ENCODE measurements around the gene DNMT3L.
A peak's percentile ranks its signal among the peaks of the same experiment; 100 is the strongest.
"Not testable (repeated sequence)": the region's sequence is repeated elsewhere in the genome, so short reads cannot be mapped to it uniquely, and the experiment has no call there.

DNMT3L gene

DNA sequence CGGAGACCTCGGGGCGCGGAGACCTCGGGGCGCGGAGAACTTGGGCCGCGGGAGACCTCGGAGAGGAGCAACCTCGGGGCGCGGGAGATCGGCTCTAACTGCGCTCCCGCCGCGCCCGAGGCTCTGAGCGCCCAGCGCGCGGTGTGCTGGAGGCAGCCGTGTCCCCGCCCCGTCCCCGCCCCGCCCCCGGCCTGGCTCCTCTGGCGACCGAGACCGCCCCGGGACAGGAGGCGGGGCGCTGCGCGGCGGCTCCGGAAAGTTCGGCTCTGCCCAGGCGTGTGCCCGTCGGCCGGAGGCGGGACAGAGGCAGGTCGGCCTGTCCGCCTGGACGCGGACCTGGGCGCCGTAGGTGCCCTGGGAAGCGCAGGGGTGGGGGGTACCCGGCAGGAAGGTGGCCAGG is 20.9 kb downstream of the DNMT3L start, which contains the start of gene ICOSLG:
TSS of gene ICOSLG (minus strand) at position 102 of the 400 bp plus-strand sequence. CDS start 126 bp downstream, outside the sequence.
- not testable (repeated sequence) for DNase-seq (ENCODE audit: low spot score)

DNA sequence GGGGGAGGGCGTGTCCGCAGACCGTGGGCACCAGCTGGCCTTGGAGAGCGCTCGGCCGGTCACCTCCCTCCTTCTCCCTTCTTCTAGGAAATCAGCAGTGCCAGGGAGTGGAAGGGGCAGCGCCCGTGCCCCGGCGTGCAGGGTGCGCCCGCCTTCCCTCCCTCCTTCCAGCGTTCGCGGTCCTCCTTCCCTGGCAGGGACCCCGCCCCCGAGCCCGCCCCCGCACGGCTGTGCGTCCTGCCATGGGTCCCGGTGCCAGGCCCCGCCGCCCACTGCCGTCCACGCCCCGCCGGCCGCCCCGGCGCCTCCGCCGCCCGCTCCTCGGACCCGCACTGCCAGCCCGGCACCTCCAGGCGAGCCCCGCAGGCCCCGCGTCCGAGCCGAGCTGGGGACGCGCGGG is 21.3 kb downstream of the DNMT3L start:
- not testable (repeated sequence) for DNase-seq (ENCODE audit: low spot score)

DNA sequence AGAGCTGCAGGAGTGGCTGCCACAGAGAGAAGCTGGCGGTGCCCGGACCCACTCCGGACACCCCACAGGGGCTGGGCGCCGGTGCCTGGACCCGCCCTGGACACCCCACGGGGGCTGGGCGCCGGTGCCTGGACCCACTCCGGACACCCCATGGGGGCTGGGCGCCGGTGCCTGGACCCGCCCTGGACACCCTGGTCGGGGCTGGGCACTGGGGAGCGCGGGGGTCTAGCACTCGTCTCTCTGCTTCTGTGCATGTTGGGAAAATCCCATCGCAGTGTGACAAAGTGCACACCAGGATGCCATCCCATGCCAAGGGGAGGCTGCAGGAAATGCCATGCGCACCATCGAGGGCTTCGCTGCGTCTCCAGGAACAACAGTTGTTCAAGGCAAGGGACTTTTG is 32.1 kb downstream of the DNMT3L start:
- not testable (repeated sequence) for DNase-seq (ENCODE audit: low spot score)

DNA sequence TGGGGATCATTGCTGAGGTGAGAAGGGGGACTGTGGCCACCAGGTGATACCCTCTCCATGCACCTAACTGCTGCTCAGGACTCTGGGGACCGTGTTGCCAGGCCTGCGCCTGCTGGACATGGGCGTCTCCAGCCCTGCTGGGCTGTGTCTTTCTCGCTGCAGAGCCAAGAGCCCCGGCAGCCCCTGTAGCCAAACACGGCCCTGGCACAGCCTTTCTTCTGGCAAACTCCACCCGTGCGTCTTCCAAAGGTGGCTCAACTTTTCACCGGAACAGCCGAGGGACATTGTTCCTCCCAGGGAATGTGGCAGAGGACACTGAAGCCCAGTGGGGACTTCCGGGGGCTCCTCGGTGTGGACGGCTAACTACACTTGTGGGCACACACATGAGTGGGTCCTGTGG is 33.6 kb downstream of the DNMT3L start:
- DNase-seq (ENCODE audit: low spot score), result not testable (repeated sequence)

DNA sequence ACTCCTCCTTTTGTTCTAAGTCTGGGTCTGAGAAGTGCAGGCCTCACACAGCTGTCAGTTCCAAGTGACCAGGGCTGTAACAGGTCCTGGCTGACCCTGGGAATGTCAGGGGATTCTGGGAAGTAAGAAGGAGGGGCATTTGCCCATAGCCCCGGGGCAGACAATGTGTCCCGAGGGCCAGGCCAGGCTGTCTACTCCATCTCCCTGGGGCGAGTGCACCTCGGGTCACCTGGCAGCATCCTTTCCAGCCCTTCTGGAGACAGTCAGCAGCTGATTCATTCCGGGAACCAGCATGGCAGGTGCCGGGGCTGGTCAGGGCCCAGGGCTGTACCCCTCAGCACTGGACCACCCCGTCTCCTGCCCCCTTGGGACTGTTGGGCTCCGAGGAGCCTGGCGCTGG is 34.1 kb downstream of the DNMT3L start:
- DNase-seq (ENCODE audit: low spot score), result not testable (repeated sequence)

DNA sequence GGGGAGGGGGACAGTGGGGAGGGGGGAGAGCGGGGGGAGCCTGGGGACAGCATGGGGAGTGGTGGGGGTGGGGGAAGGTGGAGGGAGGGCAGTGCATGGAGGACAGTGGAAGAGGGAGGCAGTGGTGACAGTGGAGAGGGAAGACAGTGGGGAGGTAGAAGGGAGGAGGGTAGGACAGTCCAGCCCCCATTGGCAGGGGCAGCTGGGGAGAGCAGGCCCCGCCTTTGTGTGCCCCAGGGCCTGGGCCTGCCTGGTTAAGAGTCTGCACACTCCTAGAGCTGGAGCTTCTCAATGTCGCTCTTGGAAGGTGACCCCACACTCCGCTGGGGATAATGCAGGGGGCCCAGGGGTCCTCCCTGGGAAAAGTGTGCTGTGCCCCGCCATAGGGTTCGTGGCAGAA is 36.1 kb downstream of the DNMT3L start:
- not testable (repeated sequence) for DNase-seq (ENCODE audit: low spot score)

DNA sequence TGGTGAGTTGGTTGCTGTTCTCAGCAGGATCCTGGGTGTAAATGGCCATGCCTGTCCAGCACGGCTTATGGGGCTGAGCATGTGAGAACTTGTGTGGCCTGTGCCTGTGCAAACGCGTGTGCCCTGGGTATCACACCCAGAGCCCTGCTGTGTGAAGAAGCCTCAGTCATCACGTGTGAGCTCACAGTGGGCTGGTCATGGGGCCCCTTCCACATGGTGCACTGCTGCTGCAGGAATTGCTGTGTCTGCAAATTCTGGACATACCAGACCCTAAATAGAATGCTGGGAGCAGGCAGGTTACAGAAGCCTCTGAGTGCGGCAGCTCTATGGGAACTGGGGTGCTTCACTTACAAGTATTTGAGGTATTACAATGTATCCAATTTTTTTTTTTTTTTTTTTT is 38.4 kb downstream of the DNMT3L start:
- not testable (repeated sequence) for DNase-seq (ENCODE audit: low spot score)

DNA sequence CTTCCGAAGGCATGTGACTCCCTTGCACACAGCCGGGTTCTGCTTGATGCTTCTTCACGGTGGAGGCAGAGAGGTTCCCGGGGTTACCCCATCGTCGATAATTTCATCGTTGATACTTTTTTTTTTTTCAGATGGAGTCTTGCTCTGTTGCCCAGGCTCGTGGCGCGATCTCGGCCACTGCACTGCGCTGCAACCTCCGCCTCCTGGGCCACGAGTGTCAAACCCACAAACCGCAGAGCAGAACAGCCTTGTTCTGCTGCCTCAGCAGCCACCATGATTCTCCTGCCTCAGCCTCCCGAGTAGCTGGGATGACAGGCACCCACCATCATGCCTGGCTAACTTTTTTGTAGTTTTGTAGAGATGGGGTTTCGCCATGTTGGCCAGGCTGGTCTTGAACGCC is 41.0 kb downstream of the DNMT3L start:
- DNase-seq (ENCODE audit: low spot score), result not testable (repeated sequence)

DNA sequence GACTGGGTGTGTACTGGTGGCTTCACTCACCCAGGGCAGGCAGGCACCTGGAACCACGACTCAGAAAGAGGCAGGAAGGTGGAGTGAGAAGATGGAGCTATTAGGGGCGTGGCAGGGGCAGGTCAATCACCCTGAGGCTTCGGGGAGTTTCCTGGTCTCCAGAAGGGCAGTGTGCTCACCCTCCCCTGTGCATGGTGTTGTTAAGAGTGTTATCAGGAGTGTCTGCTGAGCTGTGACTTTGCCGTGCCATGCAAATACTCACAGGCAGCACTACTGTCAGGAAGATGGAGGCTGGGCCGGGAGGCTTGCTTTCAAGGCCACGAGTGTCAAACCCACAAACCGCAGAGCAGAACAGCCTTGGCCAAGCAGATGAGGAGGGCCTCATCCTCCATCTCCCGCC is 43.2 kb downstream of the DNMT3L start:
- not testable (repeated sequence) for DNase-seq (ENCODE audit: low spot score)

DNA sequence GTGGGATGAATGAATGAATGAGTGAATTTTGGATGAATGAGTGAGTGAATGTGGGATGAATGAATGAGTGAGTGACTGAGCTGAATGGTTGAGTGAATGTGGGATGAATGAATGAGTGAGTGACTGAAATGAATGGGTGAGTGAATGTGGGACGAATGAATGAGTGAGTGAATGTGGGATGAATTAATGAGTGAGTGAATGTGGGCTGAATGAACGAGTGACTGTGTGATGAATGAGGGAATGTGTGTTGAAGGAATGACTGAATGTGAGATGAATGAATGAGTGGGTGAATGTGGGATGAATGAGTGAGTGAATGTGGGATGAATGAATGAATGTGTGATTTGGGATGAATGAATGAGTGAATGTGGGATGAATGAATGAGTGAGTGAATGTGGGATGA is 49.7 kb downstream of the DNMT3L start:
- not testable (repeated sequence) for DNase-seq (ENCODE audit: low spot score)

DNA sequence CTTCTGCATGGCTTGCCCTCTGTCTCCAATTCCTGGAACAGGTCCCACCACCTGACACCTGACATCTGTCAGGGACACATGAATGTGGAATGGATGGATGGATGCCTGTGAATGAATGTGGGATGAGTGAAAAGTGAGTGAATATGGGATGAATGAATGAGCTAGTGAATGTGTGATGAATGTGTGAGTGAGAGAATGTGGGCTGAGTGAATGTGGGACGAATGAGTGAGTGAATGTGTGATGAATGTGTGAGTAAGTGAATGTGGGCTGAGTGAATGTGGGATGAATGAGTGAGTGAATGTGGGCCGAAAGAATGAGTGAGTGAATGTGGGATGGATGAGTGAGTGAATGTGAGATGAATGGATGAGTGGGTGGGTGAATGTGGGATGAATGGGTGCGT is 50.1 kb downstream of the DNMT3L start:
- not testable (repeated sequence) for DNase-seq (ENCODE audit: low spot score)

DNA sequence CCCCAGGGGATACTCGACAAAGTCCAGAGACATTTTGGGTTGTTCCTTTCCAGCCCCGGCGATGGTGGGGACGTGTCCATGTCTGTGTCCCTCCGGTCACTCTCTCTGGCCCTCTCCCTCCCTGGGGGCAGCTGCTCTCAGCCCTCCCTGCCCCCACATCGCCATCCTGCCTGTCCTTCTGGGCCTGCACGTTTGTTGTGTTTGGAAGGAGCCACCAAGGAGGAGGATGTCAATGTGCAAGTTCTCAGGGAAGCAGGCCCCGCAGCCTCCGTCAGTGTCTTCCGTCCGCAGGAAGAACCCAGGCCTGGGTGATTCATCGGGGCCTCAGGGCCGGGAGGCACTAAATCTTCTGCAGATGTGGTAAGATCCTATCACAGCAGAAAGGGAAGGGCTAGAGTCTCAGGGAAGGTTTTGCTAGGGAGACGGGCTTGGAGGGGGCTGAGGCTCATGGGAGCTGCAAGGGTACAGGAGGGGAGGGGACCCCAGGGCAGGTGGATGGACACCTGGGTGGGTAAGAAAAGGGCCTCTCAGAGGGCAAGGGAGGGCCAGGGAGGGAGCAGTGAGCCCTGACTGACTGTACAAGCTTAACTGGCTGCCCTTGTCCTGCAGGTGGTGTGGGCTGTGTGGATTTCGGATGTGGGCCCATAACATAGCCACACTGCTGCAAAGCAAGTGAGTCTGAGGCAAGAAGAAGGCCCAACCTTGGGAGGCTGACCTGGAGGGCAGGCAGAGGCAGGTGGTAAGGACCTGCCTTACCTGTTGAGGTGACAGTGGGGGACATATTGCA is 53.6 kb downstream of the DNMT3L start:
- not testable (repeated sequence) for DNase-seq (ENCODE audit: low spot score)

DNA sequence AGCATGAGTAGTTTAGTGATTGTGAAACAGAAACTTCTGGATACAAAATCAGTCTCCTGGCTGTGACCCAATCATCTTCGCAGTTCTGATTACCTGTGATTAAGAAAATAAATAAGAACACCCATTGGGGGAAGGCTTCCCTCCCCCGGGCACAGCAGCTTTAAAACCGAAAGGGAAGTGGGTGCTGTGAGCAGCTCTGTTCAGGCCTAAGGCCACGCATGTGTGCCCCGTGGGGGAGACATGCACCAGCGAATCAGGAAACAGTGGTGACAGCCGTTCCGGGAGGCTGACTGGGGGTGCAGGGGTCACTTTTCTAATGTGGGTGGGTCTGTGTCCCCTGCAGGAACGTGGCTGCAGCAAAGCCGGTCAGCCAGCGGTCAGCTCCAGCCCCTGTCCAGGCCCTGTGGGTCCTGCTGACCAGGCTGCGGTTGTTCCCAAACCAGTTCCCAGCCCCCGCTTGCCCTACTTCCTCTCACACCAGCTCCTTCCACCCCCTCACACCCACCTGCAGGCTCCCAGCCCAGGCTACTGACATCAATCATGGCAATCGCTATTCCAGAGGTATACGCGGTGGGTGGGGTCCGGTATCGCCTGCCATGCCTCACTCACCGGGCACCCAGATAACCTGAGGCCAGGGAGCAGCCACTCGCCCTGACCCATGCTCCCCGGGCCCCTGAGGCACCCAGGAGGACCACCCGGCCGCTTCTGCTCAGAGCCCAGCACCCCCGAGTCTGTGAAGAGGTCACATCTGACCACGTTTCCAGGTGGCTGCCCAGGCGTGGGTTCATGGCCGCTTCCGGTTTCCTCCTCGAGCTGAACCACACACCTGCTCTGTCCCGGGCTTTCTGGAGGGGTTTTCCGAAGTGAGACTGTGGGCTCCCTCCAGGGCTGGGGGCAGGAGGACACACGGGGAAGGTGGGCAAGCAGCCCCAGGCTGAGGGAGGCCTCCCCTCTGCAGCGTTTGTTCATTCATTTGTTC is 54.7 kb downstream of the DNMT3L start:
- DNase-seq (ENCODE audit: low spot score), result not testable (repeated sequence)

DNA sequence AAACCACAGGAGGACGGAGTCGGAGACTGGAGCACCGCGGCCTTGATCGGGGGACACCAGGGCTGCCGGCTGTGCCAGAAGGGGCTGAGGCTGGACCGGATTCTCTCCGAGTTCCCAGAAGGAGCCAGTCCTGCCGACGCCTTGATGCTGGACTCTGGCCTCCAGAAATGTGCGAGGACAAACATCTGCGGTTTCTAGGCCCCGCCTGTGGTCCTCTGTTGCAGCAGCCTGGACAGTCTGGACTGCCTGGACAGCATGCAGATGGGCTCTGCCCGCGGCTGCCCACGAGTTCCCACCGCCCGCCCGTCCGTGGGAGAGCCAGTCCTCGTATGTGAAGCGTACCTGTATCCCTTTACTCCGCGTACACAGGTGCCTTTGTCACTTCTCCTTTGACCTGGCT is 55.5 kb downstream of the DNMT3L start:
- not testable (repeated sequence) for DNase-seq (ENCODE audit: low spot score)

DNA sequence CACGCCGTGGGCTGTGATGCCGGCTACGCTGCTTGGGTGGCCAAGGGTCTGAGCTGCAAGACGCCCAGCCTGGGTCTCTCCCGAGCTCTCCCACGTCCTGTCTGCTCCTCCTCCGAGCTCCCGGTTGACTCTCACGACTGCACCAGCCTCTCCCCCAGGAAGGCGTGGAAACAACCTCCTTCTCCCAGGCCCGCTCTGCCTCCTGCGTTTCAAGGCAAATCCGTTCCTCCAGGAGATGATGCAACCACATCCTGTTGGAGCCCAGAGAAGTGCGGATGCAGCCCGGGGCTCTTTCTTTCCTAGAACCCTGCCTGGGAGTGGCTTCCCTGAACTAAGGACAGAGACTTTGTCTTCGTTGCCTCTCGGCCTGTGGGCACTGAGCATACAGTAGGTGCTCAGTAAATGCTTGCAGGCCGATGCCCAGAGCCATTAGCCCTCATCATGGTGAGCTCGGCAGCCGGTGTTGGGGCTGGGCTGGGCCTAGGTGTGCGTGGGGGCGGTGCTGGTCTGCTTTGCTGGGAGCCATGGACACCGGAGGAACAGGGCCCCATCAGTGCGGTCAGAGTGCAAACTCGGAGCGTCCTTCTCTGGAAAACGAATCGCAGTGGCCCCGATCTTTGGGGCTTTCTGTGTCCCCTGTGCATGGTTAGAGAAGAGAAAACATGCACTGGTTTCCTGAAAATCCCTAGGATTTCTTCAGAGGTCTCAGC is 59.0 kb downstream of the DNMT3L start:
- not testable (repeated sequence) for DNase-seq (ENCODE audit: low spot score)

DNA sequence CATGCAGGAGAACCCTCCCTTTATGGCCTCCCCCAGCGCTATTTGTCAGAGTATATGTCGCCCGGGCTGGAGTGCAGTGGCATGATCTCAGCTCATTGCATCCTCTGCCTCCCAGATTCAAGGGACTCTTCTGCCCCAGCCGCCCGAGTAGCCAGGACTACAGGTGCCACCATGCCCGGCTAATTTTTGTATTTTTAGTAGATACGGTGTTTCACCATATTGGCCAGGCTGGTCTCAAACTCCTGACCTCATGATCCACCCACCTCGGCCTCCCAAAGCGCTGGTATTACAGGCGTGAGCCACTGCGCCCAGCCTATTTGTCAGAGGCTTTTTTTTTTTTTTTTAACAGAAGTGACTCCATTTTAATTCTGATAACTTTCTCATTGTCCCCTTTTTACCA is 61.7 kb downstream of the DNMT3L start:
- peak; percentile 0 for DNase-seq (ENCODE audit: low spot score)
